ENCODE measurements around the gene HOXD12.

DNA sequence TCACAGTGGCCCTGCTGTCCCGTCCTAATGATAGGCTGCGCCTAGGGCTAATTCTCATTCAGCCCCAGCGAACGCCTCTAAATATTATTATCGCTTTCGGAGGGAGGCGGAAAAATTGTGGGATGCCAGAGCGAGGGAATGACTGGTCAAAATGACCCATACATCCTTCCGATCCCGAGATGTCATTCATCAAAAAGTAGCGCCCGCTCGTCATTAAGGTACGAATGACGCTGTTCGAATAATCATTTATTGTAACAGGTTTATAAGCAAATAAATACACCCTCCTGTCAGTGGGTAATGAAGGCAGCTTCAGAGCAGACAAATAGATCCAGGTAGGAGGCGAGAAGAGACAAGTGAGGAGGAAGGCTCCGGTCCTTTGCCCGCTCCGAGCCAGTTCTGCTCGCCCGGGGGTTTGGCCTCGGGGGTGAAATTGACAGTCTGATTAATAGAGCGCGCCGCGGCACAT lies 15.8 kb upstream of the HOXD12 start, which contains the start of gene EVX2:
- TF ChIP-seq, protein P1, sequence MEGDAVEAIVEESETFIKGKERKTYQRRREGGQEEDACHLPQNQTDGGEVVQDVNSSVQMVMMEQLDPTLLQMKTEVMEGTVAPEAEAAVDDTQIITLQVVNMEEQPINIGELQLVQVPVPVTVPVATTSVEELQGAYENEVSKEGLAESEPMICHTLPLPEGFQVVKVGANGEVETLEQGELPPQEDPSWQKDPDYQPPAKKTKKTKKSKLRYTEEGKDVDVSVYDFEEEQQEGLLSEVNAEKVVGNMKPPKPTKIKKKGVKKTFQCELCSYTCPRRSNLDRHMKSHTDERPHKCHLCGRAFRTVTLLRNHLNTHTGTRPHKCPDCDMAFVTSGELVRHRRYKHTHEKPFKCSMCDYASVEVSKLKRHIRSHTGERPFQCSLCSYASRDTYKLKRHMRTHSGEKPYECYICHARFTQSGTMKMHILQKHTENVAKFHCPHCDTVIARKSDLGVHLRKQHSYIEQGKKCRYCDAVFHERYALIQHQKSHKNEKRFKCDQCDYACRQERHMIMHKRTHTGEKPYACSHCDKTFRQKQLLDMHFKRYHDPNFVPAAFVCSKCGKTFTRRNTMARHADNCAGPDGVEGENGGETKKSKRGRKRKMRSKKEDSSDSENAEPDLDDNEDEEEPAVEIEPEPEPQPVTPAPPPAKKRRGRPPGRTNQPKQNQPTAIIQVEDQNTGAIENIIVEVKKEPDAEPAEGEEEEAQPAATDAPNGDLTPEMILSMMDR (IDR thresholded peaks at IDR 0.05): no peak
- TF ChIP-seq POLR2AphosphoS5 (IDR thresholded peaks at IDR 0.05; ENCODE audit: low read depth, low read length): no peak
- TF ChIP-seq, protein P2, sequence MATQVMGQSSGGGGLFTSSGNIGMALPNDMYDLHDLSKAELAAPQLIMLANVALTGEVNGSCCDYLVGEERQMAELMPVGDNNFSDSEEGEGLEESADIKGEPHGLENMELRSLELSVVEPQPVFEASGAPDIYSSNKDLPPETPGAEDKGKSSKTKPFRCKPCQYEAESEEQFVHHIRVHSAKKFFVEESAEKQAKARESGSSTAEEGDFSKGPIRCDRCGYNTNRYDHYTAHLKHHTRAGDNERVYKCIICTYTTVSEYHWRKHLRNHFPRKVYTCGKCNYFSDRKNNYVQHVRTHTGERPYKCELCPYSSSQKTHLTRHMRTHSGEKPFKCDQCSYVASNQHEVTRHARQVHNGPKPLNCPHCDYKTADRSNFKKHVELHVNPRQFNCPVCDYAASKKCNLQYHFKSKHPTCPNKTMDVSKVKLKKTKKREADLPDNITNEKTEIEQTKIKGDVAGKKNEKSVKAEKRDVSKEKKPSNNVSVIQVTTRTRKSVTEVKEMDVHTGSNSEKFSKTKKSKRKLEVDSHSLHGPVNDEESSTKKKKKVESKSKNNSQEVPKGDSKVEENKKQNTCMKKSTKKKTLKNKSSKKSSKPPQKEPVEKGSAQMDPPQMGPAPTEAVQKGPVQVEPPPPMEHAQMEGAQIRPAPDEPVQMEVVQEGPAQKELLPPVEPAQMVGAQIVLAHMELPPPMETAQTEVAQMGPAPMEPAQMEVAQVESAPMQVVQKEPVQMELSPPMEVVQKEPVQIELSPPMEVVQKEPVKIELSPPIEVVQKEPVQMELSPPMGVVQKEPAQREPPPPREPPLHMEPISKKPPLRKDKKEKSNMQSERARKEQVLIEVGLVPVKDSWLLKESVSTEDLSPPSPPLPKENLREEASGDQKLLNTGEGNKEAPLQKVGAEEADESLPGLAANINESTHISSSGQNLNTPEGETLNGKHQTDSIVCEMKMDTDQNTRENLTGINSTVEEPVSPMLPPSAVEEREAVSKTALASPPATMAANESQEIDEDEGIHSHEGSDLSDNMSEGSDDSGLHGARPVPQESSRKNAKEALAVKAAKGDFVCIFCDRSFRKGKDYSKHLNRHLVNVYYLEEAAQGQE (IDR thresholded peaks at IDR 0.05; ENCODE audit: insufficient read depth in 1 of 2, low read depth in 2 of 2, low read length in 1 of 2): no peak

Measured in Panc1 (cell line).